ENCODE data around the gene TMEM185B. TPM values are rescaled to one million over a fixed set of nuclear protein-coding genes. Genes with fewer than 3 reads are reported as not detected.
"Not testable (repeated sequence)": the region's sequence is repeated elsewhere in the genome, so short reads cannot be mapped to it uniquely, and the experiment has no call there.

TMEM185B gene
- total RNA-seq, 2 experiments from 2014 or later, result 23.2 to 24.2 TPM

DNA sequence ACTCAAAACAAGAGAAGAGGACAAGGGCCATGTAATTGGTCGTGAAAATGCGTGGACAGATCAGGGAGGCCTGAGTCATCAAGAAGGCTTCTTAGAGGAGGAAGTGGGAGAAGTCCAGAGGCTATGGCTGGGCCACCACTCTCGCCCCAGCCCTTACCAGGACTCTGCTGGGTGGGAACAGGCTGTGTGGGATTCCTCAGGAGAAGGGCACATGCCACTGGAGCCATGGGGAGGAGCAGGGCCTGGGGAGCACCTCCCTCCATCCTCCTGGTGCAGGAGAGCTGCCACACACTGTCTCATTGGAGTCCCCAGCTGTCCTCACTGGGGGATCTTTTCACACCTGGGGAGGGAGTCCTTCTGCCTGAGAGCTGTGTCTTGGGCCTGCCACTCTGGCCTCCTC is 20.0 kb upstream of the TMEM185B start:
- Mint-ChIP-seq H3K9me3 (peaks cover 4% of the 10 kb centered on the region), H3K4me3 (no peak overlapping the region), H3K27me3 (peaks cover 7% of the 10 kb centered on the region)

GRCh38 chr2:120241684-120242083 is 18.5 kb upstream of the TMEM185B start:
- no peak overlapping the region for H3K4me3 Mint-ChIP-seq
- no peaks in the 10 kb centered on the region for H3K36me3 Mint-ChIP-seq
- H3K9me3 Mint-ChIP-seq, result peaks cover 4% of the 10 kb centered on the region

More for the DNA sequence above, 20.0 kb upstream of the TMEM185B start:
- Mint-ChIP-seq H3K27ac (no peak overlapping the region), H3K36me3 (no peaks in the 10 kb centered on the region), H3K4me1 (peaks cover 7% of the 10 kb centered on the region)
- no peak for DNase-seq

GRCh38 chr2:120240901-120241429 is 17.8 kb upstream of the TMEM185B start:
- Mint-ChIP-seq H3K27ac (no peak overlapping the region), H3K27me3 (no peaks in the 10 kb centered on the region), H3K9me3 (peaks cover 4% of the 10 kb centered on the region), H3K36me3 (no peaks in the 10 kb centered on the region), H3K4me3 (no peak overlapping the region), H3K4me1 (peaks cover 10% of the 10 kb centered on the region)
- no peak for DNase-seq

More at GRCh38 chr2:120241684-120242083, 18.5 kb upstream of the TMEM185B start:
- no peak overlapping the region for H3K27ac Mint-ChIP-seq
- peaks cover 10% of the 10 kb centered on the region for H3K4me1 Mint-ChIP-seq
- no peak for DNase-seq
- no peaks in the 10 kb centered on the region for H3K27me3 Mint-ChIP-seq

DNA sequence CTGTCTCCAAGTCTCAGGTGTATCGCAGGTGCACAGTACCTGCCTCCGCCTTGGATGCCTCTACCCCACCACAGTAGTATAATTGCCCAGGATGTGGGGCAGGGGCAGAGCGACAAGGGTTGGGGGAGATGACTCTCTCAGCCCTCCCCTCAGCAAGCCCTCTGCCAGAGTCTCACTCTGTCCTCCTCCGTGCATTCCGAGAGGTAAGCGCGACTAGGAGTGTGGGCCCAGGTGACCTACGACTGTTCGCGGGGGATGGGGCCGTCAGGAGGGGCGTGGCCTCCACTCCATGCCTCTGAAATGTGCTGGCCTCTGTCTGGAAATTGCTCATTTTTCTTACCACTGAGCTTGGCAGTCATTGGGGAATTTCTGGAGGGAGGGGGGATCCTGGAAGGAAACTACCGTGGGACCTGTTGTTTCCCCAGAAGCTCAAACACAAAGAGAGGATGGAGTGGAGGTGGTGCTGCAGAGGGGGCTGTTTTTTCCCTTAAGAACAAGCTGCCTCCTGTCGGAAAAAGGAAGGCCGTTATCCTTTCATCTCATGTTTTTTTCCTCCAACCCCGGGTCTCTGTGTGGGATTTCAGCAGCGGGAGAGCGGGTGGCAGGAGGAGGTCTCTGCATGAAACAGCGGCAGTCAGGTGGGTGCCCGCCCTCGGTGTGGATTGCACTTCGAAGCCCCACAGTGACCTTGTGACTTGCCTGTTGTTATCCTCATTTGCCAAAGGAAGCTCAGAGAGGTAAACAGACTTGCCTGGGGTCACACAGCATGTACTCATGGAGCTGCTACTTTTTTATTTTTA is 16.5 kb upstream of the TMEM185B start:
- Mint-ChIP-seq H3K36me3 (no peaks in the 10 kb centered on the region), H3K4me3 (no peak overlapping the region)
- no peak for DNase-seq

DNA sequence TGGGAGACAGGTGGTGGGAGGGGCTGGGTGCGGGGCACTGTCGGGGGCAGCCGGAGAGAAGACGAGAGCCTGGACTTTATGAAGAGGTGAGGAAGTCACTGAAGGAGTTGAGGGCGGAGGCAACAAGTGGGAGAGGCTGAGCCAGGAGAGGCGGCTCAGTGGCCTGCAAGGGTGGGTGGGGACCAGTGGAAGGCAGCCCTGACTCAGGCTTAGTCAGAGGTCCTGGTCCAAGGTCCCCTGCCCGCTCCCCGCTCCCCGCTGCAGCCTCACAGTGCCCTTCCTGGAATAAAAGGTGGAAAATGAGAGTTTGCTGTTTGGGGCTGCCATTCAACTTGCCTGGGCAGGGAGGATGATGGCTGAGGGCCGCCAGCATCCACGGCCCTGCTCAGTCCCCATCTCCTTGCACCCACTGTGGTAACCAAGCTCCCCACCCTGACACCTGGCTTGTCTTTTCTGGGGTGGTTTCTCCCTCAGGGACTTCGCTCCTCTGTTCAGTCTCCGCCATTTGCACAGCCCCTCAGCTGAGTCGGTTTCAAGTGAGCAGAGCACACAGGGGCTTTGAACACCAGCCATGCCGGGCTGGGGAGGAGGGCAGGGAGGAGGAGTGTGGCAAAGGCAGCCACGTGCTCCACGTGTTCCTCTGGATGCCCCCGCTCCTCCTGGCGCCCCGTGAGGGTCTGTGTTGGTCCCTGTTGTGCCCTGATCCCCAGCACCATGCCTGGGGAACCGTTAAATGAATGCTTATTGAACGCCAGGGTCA is 15.7 kb upstream of the TMEM185B start:
- Mint-ChIP-seq H3K27me3 (no peaks in the 10 kb centered on the region), H3K27ac (no peak overlapping the region), H3K4me1 (peaks cover 11% of the 10 kb centered on the region), H3K36me3 (no peaks in the 10 kb centered on the region), H3K9me3 (peaks cover 8% of the 10 kb centered on the region), H3K4me3 (no peak overlapping the region)
- no peak for DNase-seq

More for the DNA sequence above, 16.5 kb upstream of the TMEM185B start:
- Mint-ChIP-seq H3K4me1 (peaks cover 10% of the 10 kb centered on the region), H3K27ac (no peak overlapping the region), H3K27me3 (no peaks in the 10 kb centered on the region), H3K9me3 (peaks cover 8% of the 10 kb centered on the region)

- Mint-ChIP-seq H3K27me3 (no peaks in the 10 kb centered on the region), H3K36me3 (no peaks in the 10 kb centered on the region), H3K4me1 (peaks cover 20% of the 10 kb centered on the region), H3K27ac (no peak overlapping the region), H3K4me3 (no peak overlapping the region), H3K9me3 (peaks cover 4% of the 10 kb centered on the region)
- DNase-seq, result no peak
Observed at GRCh38 chr2:120237491-120237902, 14.3 kb upstream of the TMEM185B start.

DNA sequence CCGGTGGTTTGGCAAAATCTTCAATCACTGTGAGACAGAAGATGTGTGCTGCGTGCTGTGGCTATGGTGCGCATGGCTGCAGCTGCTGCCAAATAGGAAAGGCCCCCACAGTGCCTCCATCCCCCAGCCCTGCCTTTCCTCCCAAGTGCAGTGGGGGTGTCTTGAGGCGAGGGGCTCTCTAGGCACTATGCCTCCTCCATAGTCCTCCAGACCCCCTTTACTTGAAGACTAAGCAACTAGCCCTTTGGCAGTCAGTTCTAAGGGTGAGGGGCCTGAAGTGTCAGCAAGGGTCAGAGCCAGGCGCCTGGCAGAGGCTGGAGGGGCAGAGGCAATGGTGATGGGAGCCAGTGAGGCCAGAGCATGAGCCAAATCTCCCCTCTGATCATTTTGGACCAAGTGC is 13.6 kb upstream of the TMEM185B start:
- Mint-ChIP-seq H3K4me1 (peaks cover 26% of the 10 kb centered on the region), H3K36me3 (no peaks in the 10 kb centered on the region)

DNA sequence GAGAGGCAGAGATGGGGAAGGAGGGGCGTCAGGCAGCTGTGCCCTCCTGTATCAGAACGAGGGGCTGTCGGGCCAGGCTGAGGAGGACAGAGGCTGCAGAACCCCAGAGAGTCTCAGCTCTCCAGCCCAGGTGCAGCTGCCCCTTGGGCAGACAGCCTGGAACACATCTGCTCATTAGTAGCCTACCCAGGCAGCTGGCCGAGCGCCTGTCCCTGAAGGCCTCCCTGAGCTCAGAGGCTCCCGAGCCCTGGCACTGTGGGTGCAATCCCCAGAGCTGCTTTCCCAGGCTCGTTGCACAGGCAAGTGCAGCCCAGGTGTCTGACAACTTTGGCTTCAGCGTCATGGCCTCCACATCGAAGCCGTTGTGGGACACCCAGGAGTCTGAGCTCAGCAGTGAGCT is 13.1 kb upstream of the TMEM185B start:
- Mint-ChIP-seq H3K4me1 (peaks cover 30% of the 10 kb centered on the region), H3K27me3 (no peaks in the 10 kb centered on the region), H3K27ac (no peak overlapping the region), H3K36me3 (no peaks in the 10 kb centered on the region), H3K4me3 (no peak overlapping the region), H3K9me3 (peaks cover 4% of the 10 kb centered on the region)
- no peak for DNase-seq

More for the DNA sequence above, 13.6 kb upstream of the TMEM185B start:
- Mint-ChIP-seq H3K9me3 (peaks cover 4% of the 10 kb centered on the region), H3K27ac (no peak overlapping the region), H3K4me3 (no peak overlapping the region), H3K27me3 (no peaks in the 10 kb centered on the region)
- DNase-seq, result no peak

- H3K36me3 Mint-ChIP-seq, result peaks cover 5% of the 10 kb centered on the region
- no peaks in the 10 kb centered on the region for H3K27me3 Mint-ChIP-seq
- no peak for DNase-seq
- no peak overlapping the region for H3K27ac Mint-ChIP-seq
- H3K4me1 Mint-ChIP-seq, result peaks cover 35% of the 10 kb centered on the region
- H3K9me3 Mint-ChIP-seq, result peaks cover 4% of the 10 kb centered on the region
- no peak overlapping the region for H3K4me3 Mint-ChIP-seq
Observed at GRCh38 chr2:120235681-120236080, 12.5 kb upstream of the TMEM185B start.

- H3K36me3 Mint-ChIP-seq, H3K4me3 Mint-ChIP-seq, DNase-seq, H3K27me3 Mint-ChIP-seq, H3K27ac Mint-ChIP-seq, H3K9me3 Mint-ChIP-seq: not testable (repeated sequence)
- H3K4me1 Mint-ChIP-seq, result peaks cover 38% of the 10 kb centered on the region
Observed at GRCh38 chr2:120235158-120235557, 12.0 kb upstream of the TMEM185B start.

DNA sequence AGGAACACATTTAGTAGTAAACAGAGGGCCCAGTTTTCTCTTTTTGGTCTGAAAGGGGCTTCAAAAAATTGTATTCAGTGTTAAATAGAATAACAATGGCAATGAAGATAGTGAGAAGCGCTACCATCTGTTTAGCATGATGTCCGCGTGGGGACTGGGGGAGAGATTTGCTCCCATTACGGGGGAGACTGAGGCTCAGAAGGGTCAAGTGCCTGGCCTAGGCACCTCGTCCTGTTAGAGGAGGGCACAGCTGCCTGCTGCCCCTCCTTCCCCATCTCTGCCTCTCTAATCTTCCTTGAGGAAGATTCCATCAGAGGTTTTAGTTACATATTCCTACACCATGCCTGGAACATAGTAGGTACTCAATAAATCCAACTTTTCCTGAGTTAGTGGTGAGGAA is 10.1 kb upstream of the TMEM185B start:
- H3K9me3 Mint-ChIP-seq, result peaks cover 4% of the 10 kb centered on the region
- peaks cover 7% of the 10 kb centered on the region for H3K36me3 Mint-ChIP-seq
- H3K4me3 Mint-ChIP-seq, result no peak overlapping the region
- no peaks in the 10 kb centered on the region for H3K27me3 Mint-ChIP-seq
- no peak for DNase-seq
- peaks cover 47% of the 10 kb centered on the region for H3K4me1 Mint-ChIP-seq
- H3K27ac Mint-ChIP-seq, result peak overlapping the region; percentile 99

GRCh38 chr2:120231974-120232635 is 8.9 kb upstream of the TMEM185B start:
- H3K9me3 Mint-ChIP-seq, result peaks cover 4% of the 10 kb centered on the region
- DNase-seq, result peak; percentile 80
- peak overlapping the region; percentile 99 for H3K27ac Mint-ChIP-seq
- peaks cover 54% of the 10 kb centered on the region for H3K4me1 Mint-ChIP-seq
- no peaks in the 10 kb centered on the region for H3K27me3 Mint-ChIP-seq
- peak overlapping the region; percentile 90 for H3K4me3 Mint-ChIP-seq
- H3K36me3 Mint-ChIP-seq, result peaks cover 7% of the 10 kb centered on the region

- peaks cover 4% of the 10 kb centered on the region for H3K9me3 Mint-ChIP-seq
- no peak for DNase-seq
- H3K4me1 Mint-ChIP-seq, result peaks cover 57% of the 10 kb centered on the region
- H3K27me3 Mint-ChIP-seq, result no peaks in the 10 kb centered on the region
- peak overlapping the region; percentile 99 for H3K27ac Mint-ChIP-seq
- peaks cover 7% of the 10 kb centered on the region for H3K36me3 Mint-ChIP-seq
- peak overlapping the region; percentile 90 for H3K4me3 Mint-ChIP-seq
Observed at GRCh38 chr2:120231564-120231973, 8.4 kb upstream of the TMEM185B start.

- Mint-ChIP-seq H3K36me3 (peaks cover 7% of the 10 kb centered on the region), H3K27ac (peak overlapping the region; percentile 99), H3K27me3 (no peaks in the 10 kb centered on the region), H3K9me3 (peaks cover 4% of the 10 kb centered on the region), H3K4me3 (peak overlapping the region; percentile 90), H3K4me1 (peaks cover 64% of the 10 kb centered on the region)
- no peak for DNase-seq
Observed at GRCh38 chr2:120230515-120231471, 7.6 kb upstream of the TMEM185B start.

Data from activated naive CD8-positive, alpha-beta T cell treated with anti-CD3 and anti-CD28 coated beads for 36 hours (primary cell).